CD8-positive, alpha-beta memory T cell (primary cell): ENCODE data around the gene SERINC3. TPM values are rescaled to one million over a fixed set of nuclear protein-coding genes. Genes with fewer than 3 reads are reported as not detected.

Experiments used
- CTCF ChIA-PET: fragments of 350-600 bp; sonication (Branson Sonifier 250); formaldehyde crosslinking; loops from one replicate; lab custom pipeline; 2021; ENCODE audit warnings: antibody characterized with exemption; lab: Charles Lee
- POLR2A ChIA-PET: fragments of 350-600 bp; sonication (Branson Sonifier 250); formaldehyde crosslinking; loops from one replicate; lab custom pipeline; 2021; ENCODE audit warnings: antibody characterized with exemption; lab: Charles Lee
- DNase-seq, 5 donors: peaks; one replicate each; pipeline versions ENCODE4 v3.0.0 to v3.0.0-alpha.2; 2020 to 2022; ENCODE audit warnings: mixed read lengths in 1 of 5
- H3K27ac ChIP-seq: one replicate; pipeline ENCODE4 v1.7.0; 2013; ENCODE audit warnings: low read depth, mild to moderate bottlenecking, low read length, moderate library complexity
- H3K27me3 ChIP-seq: 2 replicates; pipeline ENCODE4 v1.7.0; 2013; ENCODE audit warnings: low read length, mild to moderate bottlenecking; ENCODE audit not compliant: insufficient read depth, poor library complexity, severe bottlenecking
- H3K36me3 ChIP-seq: 2 replicates; pipeline ENCODE4 v1.7.0; 2013; ENCODE audit warnings: mild to moderate bottlenecking, low read length, moderate library complexity; ENCODE audit not compliant: insufficient read depth
- H3K4me1 ChIP-seq: 2 replicates; pipeline ENCODE4 v1.7.0; 2013; ENCODE audit warnings: mild to moderate bottlenecking, low read length, moderate library complexity; ENCODE audit not compliant: insufficient read depth
- H3K4me3 ChIP-seq: 2 replicates; pipeline ENCODE4 v1.7.0; 2013; ENCODE audit warnings: mild to moderate bottlenecking, low read length
- H3K9me3 ChIP-seq: 2 replicates; pipeline ENCODE4 v1.7.0; 2013; ENCODE audit warnings: mild to moderate bottlenecking, low read length
- H3K27ac Mint-ChIP-seq, 8 donors: one replicate each; pipeline ENCODE4 v1.8.0; 2020 to 2021; ENCODE audit warnings: mixed read lengths in 8 of 8, mild to moderate bottlenecking in 6 of 8, inconsistent platforms in 3 of 8, moderate library complexity in 3 of 8
- H3K27me3 Mint-ChIP-seq, 2 donors: one replicate each; pipeline ENCODE4 v1.8.0; 2020 to 2021; ENCODE audit warnings: mixed read lengths in 2 of 2, mild to moderate bottlenecking in 1 of 2, moderate library complexity in 1 of 2
- H3K36me3 Mint-ChIP-seq, 3 donors: one replicate each; pipeline ENCODE4 v1.8.0; 2020 to 2021; ENCODE audit warnings: mixed read lengths in 3 of 3, inconsistent platforms in 1 of 3, mild to moderate bottlenecking in 1 of 3
- H3K4me1 Mint-ChIP-seq, 3 donors: one replicate each; pipeline ENCODE4 v1.8.0; 2020 to 2021; ENCODE audit warnings: mixed read lengths in 3 of 3, inconsistent platforms in 1 of 3, mild to moderate bottlenecking in 1 of 3
- H3K4me3 Mint-ChIP-seq, 7 donors: one replicate each; pipeline ENCODE4 v1.8.0; 2020 to 2021; ENCODE audit warnings: mixed read lengths in 7 of 7, mild to moderate bottlenecking in 6 of 7, moderate library complexity in 4 of 7, inconsistent platforms in 2 of 7
- H3K9me3 Mint-ChIP-seq, 5 donors: one replicate each; pipeline ENCODE4 v1.8.0; 2020 to 2022; ENCODE audit warnings: mixed read lengths in 5 of 5, mild to moderate bottlenecking in 3 of 5, moderate library complexity in 2 of 5, inconsistent platforms in 1 of 5
- polyA plus RNA-seq: library from polyadenylated mRNA; unstranded; fragments of 300-500 nt; fragmentation: Illumina TruSeq; gene quantifications from one replicate; pipeline ENCODE4 v1.2.3, GENCODE V29; 2021
- total RNA-seq, 2 experiments: library from RNA; stranded (reverse); gene quantifications; one replicate each; pipeline ENCODE4 v1.2.3, GENCODE V29; 2021

SERINC3 gene
- total and polyA plus RNA-seq, 3 experiments from 2014 or later: 59.9 to 204 (median 61.6) TPM

DNA sequence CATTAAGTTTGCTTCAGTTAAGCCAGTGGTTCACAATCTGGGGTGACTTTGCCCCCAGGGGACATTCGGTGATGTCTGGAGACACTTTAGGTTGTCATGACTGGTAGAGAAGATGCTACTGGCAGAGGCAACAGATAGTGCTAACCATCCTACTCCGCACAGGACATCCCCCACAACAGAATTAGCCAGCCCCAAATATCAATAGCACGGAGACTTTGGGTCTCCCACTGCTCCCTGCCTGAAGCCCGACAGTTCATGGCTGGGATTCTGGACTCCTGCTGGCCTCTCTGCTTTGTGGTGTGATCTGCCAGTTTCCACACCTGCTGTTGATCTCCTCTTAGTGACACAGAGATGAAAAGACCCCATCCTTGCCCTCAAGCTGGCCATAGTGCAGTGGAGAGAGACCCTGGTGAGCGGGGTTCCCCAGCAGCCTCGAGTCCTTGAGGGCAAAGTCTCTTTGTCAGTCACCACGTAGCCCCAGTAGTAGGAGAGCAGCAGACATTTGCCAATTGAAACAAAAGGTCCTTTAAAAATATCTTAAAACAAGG lies 70.9 kb downstream of the SERINC3 start:
- H3K36me3 Mint-ChIP-seq: no peaks in the 10 kb centered on the region
- Histone ChIP-seq H3K36me3 (no peaks in the 10 kb centered on the region), H3K4me1 (no peaks in the 10 kb centered on the region), H3K4me3 (no peak overlapping the region), H3K27ac (no peak overlapping the region), H3K27me3 (no peaks in the 10 kb centered on the region), H3K9me3 (no peaks in the 10 kb centered on the region)
- DNase-seq: no peak
- ChIA-PET CTCF (no interaction called here), POLR2A (no interaction called here)
- H3K4me3 Mint-ChIP-seq: peak overlapping the region in 1 of 7 donors; percentile 6
- H3K4me1 Mint-ChIP-seq: no peaks in the 10 kb centered on the region
- no peak overlapping the region for H3K27ac Mint-ChIP-seq
- H3K27me3 Mint-ChIP-seq: peaks cover 11 to 27% of the 10 kb centered on the region in 2 donors
- no peaks in the 10 kb centered on the region for H3K9me3 Mint-ChIP-seq

DNA sequence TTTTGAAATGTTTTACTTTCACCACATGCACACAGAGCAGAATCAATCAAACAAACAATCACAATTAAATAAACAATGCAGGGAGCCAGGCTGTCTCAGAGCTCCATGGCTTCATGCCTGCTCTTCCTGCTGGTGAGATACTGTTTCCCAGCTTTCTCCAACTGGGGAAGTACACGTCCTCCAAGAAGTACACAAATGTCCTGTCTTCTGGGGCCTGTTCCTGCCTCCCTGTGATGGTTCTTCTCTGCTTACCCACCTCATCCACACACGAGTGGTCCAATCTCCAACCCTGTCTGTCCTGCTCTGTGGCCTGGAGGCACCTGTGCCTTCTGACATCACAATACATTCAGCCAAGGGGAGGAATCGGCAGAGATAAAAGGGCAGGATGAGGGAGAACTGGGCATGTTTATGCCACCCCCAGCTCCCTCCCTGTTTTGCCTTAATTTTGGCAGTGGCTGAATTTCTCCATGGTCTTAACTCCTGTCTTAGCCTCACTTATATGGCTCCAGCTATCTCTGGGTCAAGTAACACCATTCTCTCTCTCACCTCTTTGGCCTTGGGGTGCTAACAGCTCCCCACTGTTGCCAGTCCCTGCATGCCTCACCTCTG lies 71.5 kb downstream of the SERINC3 start:
- H3K4me3 Mint-ChIP-seq: no peak overlapping the region
- DNase-seq: no peak
- no peak overlapping the region for H3K27ac ChIP-seq
- no peaks in the 10 kb centered on the region for H3K9me3 Mint-ChIP-seq
- H3K27me3 ChIP-seq: no peaks in the 10 kb centered on the region
- H3K36me3 Mint-ChIP-seq: no peaks in the 10 kb centered on the region
- H3K36me3 ChIP-seq: no peaks in the 10 kb centered on the region
- no peak overlapping the region for H3K4me3 ChIP-seq
- H3K4me1 ChIP-seq: no peaks in the 10 kb centered on the region
- no peaks in the 10 kb centered on the region for H3K9me3 ChIP-seq
- CTCF ChIA-PET: interaction anchor here (0.6 kb wide), 1 partner anchor 136 kb away, joined by 3 read pairs; no protein-coding TSS in a partner anchor
- POLR2A ChIA-PET: no interaction called here
- H3K4me1 Mint-ChIP-seq: no peaks in the 10 kb centered on the region
- H3K27ac Mint-ChIP-seq: peak overlapping the region in 1 of 8 donors; percentile 38
- peaks cover 8 to 23% of the 10 kb centered on the region in 2 donors for H3K27me3 Mint-ChIP-seq

DNA sequence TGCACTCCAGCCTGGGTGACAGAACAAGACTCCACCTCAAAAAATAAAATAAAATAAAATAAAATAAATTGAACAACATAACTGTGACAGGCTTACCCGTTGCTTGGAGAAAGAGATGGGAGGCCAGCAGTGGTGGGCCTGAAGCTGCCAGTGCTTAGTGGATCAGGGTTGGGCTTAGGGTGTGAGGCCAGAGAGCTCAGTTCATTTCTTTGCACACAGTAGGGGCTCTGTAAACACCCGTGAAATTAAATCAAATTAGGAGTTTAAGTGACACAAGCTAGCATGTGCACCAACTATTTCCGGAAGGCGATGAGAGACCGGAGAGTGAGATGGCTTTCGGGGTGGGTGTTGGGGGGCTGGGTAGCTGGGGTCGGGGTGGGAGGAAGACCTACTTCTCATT lies 72.0 kb downstream of the SERINC3 start:
- Histone ChIP-seq H3K4me3 (no peak overlapping the region), H3K36me3 (no peaks in the 10 kb centered on the region), H3K4me1 (no peaks in the 10 kb centered on the region), H3K27ac (no peak overlapping the region), H3K9me3 (no peaks in the 10 kb centered on the region), H3K27me3 (no peaks in the 10 kb centered on the region)
- no peak for DNase-seq
- POLR2A ChIA-PET: no interaction called here
- Mint-ChIP-seq H3K27me3 (peaks cover 8 to 23% of the 10 kb centered on the region in 2 donors), H3K36me3 (no peaks in the 10 kb centered on the region), H3K27ac (no peak overlapping the region), H3K4me3 (no peak overlapping the region), H3K4me1 (no peaks in the 10 kb centered on the region), H3K9me3 (no peaks in the 10 kb centered on the region)
- CTCF ChIA-PET: interaction anchor here (0.6 kb wide), 1 partner anchor 135 kb away, joined by 3 read pairs; no protein-coding TSS in a partner anchor

DNA sequence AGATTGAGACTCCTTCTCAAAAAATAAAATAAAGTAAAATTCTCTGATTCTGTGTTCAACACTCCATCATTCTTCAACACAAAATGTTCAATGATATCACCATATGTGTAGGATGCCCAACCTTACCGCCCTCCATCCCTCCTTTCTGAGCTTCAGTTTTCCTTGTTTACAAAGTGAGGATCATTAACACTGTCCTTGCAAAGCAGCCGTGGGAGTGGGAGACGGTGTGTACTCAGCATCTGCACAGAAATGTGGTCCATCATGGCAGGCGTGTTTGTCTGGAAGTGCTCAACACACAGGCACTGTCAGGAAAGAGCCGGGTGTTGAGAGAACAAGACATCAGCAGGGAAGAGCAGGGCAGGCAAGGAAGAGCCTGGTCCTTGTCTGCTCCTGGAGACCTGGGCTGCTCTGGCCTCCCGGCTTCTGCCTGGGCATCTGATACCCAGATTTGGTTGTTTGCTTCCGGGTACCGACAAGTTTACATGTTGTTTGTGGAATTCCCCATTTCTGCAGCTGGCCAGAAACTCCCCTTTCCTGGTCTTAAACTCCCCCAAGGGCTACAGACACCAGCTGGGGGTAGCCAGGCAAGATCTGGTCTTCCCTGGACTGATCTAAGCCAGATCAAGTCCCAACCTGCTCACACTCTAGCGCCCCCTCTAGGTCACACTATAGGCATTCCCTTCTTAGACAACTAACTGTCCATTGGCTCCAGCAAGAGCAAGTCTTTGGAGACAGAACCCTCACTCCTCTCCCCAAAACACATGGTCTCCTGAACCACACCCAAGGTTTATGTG lies 72.9 kb downstream of the SERINC3 start:
- Histone ChIP-seq H3K4me1 (no peaks in the 10 kb centered on the region), H3K9me3 (no peaks in the 10 kb centered on the region), H3K27me3 (no peaks in the 10 kb centered on the region), H3K27ac (no peak overlapping the region), H3K4me3 (no peak overlapping the region), H3K36me3 (no peaks in the 10 kb centered on the region)
- H3K27ac Mint-ChIP-seq: peak overlapping the region in 1 of 8 donors; percentile 89
- no peaks in the 10 kb centered on the region for H3K36me3 Mint-ChIP-seq
- H3K9me3 Mint-ChIP-seq: no peaks in the 10 kb centered on the region
- H3K27me3 Mint-ChIP-seq: peaks cover 8 to 23% of the 10 kb centered on the region in 2 donors
- ChIA-PET POLR2A (no interaction called here), CTCF (no interaction called here)
- H3K4me1 Mint-ChIP-seq: no peaks in the 10 kb centered on the region
- no peak overlapping the region for H3K4me3 Mint-ChIP-seq
- DNase-seq: no peak

DNA sequence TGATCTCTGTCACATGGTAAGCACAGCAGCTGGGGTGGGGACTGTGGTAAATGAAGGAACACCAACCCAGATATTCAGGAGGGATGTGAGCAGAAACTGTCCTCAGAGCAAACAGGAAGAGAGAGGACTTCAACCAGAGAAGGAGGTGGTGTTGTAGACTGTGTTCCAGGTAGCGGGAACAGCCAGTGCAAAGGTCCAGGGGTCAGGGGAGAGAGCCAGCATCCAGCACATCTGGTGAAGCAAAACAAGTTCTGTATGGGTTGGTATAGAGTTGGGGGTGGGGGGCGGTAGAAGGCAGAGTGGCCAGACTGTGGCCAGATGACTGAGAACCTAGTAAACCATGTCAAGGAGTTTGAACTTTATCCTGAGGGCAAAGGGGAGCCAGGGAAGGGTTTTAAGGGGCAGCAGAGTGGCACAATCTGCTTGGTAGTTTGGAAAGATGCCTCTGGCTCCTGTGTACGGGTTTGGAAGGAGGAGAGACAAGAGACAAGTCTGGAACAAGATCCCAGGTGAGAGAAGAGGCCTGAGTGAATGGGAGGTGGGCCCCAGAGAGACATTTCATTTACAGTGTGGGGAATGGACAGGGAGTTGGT lies 73.9 kb downstream of the SERINC3 start:
- POLR2A ChIA-PET: no interaction called here
- peak overlapping the region in 1 of 8 donors; percentile 89 for H3K27ac Mint-ChIP-seq
- DNase-seq: no peak
- H3K27me3 Mint-ChIP-seq: peaks cover 8 to 23% of the 10 kb centered on the region in 2 donors
- Histone ChIP-seq H3K27me3 (no peaks in the 10 kb centered on the region), H3K4me1 (no peaks in the 10 kb centered on the region), H3K36me3 (no peaks in the 10 kb centered on the region), H3K27ac (no peak overlapping the region), H3K4me3 (no peak overlapping the region), H3K9me3 (no peaks in the 10 kb centered on the region)
- H3K4me1 Mint-ChIP-seq: no peaks in the 10 kb centered on the region
- no peaks in the 10 kb centered on the region for H3K9me3 Mint-ChIP-seq
- H3K4me3 Mint-ChIP-seq: no peak overlapping the region
- CTCF ChIA-PET: no interaction called here
- H3K36me3 Mint-ChIP-seq: no peaks in the 10 kb centered on the region

Other genes starting within 250 kb of the SERINC3 start
- gene FITM2, start 210.9 kb downstream of the SERINC3 start, total RNA-seq: 1 to 10 TPM; 2.4 to 2.5 TPM
- 1.3 TPM for gene FITM2, start 210.9 kb downstream of the SERINC3 start, polyA plus RNA-seq
- gene R3HDML, start 185.0 kb downstream of the SERINC3 start, total RNA-seq: not detected
- not detected for gene R3HDML, start 185.0 kb downstream of the SERINC3 start, polyA plus RNA-seq
- not detected for gene HNF4A, start 166.4 kb downstream of the SERINC3 start, total RNA-seq
- not detected for gene HNF4A, start 166.4 kb downstream of the SERINC3 start, polyA plus RNA-seq
- gene TTPAL, start 46.2 kb downstream of the SERINC3 start, total RNA-seq: 10 to 100 TPM; 29.3 to 31.6 TPM
- gene TTPAL, start 46.2 kb downstream of the SERINC3 start, polyA plus RNA-seq: 15.9 TPM
- 1 to 10 TPM; 4.4 to 4.9 TPM for gene PKIG, start 60.5 kb upstream of the SERINC3 start, total RNA-seq
- gene PKIG, start 60.5 kb upstream of the SERINC3 start, polyA plus RNA-seq: 0.97 TPM
- gene ADA, start 129.6 kb upstream of the SERINC3 start, total RNA-seq: 10 to 100 TPM; 21.1 to 21.3 TPM
- gene ADA, start 129.6 kb upstream of the SERINC3 start, polyA plus RNA-seq: 56.4 TPM
- gene CCN5, start 193.3 kb upstream of the SERINC3 start, total RNA-seq: not detected
- not detected for gene CCN5, start 193.3 kb upstream of the SERINC3 start, polyA plus RNA-seq
- gene KCNK15, start 223.8 kb upstream of the SERINC3 start, total RNA-seq: under 1 TPM; 0.09 to 0.15 TPM
- gene KCNK15, start 223.8 kb upstream of the SERINC3 start, polyA plus RNA-seq: not detected